ENCODE data around the gene TRAF1. TPM values are rescaled to one million over a fixed set of nuclear protein-coding genes. Genes with fewer than 3 reads are reported as not detected.
A peak's percentile ranks its signal among the peaks of the same experiment; 100 is the strongest.

The TRAF1 gene
- total and polyA plus RNA-seq, 10 of the 15 experiments (the other 5 are each of a cell fraction or from before 2014, with no cell fraction given), result 13.8 to 163 (median 128) TPM

DNA sequence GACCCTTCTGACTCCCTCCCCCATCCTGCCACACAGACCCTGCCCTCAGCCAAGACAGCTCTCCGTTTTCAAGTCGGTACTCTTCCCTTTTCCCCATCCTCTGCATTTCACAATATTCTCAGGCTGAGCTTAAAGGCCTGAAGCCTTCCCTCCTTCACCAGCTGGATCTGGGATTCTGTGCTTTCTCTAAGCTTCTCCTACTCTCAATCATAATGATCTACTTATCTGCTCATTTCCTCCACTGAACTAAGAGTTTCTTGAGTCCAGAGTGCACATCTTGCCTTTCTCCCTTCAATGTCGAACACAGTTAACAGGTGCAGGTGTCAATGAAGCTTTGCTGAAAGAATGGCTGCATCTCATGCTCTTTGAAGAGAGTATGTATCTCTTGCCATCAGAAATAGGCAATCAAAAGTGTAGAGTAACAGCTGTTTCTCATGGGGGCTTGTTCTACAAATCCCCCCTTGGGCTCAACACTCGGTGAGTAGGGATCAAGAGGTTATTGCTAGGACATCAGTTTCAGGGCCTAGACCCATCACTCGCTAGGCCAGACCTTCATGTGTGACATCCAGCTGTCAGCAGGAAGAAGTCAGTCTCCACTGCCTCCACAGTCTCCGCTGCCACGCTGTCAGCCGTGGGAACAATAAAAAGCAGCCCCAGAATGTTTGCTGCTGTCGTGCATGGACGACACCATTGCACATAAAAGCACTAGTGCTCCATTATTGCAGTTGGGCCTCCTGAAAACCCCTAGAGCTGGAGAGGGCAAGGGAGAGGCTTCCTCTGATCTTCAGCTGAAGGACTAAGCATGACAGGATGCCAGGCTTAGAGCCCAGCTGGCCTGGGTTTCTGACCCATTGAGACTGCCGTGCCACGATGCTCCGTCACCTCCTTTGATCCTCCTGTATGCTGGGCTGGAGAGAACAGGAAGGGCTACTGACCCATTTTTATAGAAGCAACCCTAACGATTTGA lies 23.7 kb downstream of the TRAF1 start (continued):
- TF ChIP-seq FOXM1 (IDR thresholded peaks at IDR 0.05; ENCODE audit: low read depth, low read length) (0 out of 2 replicates have a peak, but pooled peaks have one; percentile 14), ZNF207 (IDR thresholded peaks at IDR 0.05; ENCODE audit: borderline replicate concordance) (no peak), CEBPB (IDR thresholded peaks at IDR 0.05; ENCODE audit: borderline replicate concordance in 1 of 2, low read depth in 2 of 2, low read length in 2 of 2) (0 out of 4 replicates have a peak, but pooled peaks of 1 of the 2 experiments have one; percentile 13), RCOR1 (conservative IDR thresholded peaks at IDR 0.05; ENCODE audit: low read depth, low read length) (no peak), ZBED1 (IDR thresholded peaks at IDR 0.05; ENCODE audit: borderline replicate concordance) (peak; percentile 76; the same call in 1 of the 2 replicates)
- TF ChIP-seq, protein P1, sequence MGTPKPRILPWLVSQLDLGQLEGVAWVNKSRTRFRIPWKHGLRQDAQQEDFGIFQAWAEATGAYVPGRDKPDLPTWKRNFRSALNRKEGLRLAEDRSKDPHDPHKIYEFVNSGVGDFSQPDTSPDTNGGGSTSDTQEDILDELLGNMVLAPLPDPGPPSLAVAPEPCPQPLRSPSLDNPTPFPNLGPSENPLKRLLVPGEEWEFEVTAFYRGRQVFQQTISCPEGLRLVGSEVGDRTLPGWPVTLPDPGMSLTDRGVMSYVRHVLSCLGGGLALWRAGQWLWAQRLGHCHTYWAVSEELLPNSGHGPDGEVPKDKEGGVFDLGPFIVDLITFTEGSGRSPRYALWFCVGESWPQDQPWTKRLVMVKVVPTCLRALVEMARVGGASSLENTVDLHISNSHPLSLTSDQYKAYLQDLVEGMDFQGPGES (IDR thresholded peaks at IDR 0.05), result no peak
- TF ChIP-seq, protein P2, sequence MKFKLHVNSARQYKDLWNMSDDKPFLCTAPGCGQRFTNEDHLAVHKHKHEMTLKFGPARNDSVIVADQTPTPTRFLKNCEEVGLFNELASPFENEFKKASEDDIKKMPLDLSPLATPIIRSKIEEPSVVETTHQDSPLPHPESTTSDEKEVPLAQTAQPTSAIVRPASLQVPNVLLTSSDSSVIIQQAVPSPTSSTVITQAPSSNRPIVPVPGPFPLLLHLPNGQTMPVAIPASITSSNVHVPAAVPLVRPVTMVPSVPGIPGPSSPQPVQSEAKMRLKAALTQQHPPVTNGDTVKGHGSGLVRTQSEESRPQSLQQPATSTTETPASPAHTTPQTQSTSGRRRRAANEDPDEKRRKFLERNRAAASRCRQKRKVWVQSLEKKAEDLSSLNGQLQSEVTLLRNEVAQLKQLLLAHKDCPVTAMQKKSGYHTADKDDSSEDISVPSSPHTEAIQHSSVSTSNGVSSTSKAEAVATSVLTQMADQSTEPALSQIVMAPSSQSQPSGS (IDR thresholded peaks at IDR 0.05; ENCODE audit: low read length), result no peak; the same call in 1 of the 2 replicates
